HEK293T (cell line): ENCODE measurements around the gene RNF220.

ENCODE experiments used
- BHLHE40 ChIP-seq: fragments of 450-650 bp; IDR thresholded peaks from 2 replicates; pipeline ENCODE4 v1.6.1; 2016; ENCODE audit warnings: mild to moderate bottlenecking, moderate library complexity, borderline replicate concordance
- FOXM1 ChIP-seq: fragments of 450-650 bp; IDR thresholded peaks from 2 replicates; pipeline ENCODE4 v1.6.1; 2017; ENCODE audit warnings: mild to moderate bottlenecking, borderline replicate concordance
- SP1 ChIP-seq: fragments of 450-650 bp; IDR thresholded peaks from 2 replicates; pipeline ENCODE4 v1.6.1; 2017
- ZNF384 ChIP-seq: fragments of 450-650 bp; IDR thresholded peaks from 2 replicates; pipeline ENCODE4 v1.6.1; 2016

- no peak for TF ChIP-seq SP1
- TF ChIP-seq BHLHE40, result no peak
- no peak for TF ChIP-seq ZNF384
- TF ChIP-seq FOXM1, result no peak
These were observed 140.9 kb downstream of the RNF220 start for GRCh38 chr1:44545961-44546360.
